KOPT-K1 (cell line): Measurements from ENCODE around the gene ZFYVE28.
"Not testable (repeated sequence)": the region's sequence is repeated elsewhere in the genome, so short reads cannot be mapped to it uniquely, and the experiment has no call there.

Source experiments
- H3K27ac ChIP-seq: fragments of 200-600 bp; sonication (generic); 2 replicates; pipeline ENCODE4 v1.5.1; 2016; ENCODE audit warnings: antibody characterized with exemption, mild to moderate bottlenecking, low read depth, low read length; ENCODE audit not compliant: poor library complexity, severe bottlenecking
- H3K36me3 ChIP-seq: fragments of 200-600 bp; sonication (generic); 2 replicates; pipeline ENCODE4 v1.5.1; 2017; ENCODE audit warnings: antibody characterized with exemption, mild to moderate bottlenecking, low read length, moderate library complexity; ENCODE audit not compliant: insufficient read depth
- H3K9me3 ChIP-seq: fragments of 200-600 bp; sonication (generic); 2 replicates; pipeline ENCODE4 v1.5.1; 2017; ENCODE audit warnings: antibody characterized with exemption, low read length, mild to moderate bottlenecking; ENCODE audit not compliant: insufficient read depth, poor library complexity, severe bottlenecking

ZFYVE28 gene

GRCh38 chr4:2437475-2438215, 19.2 kb upstream of the ZFYVE28 start:
- Histone ChIP-seq H3K9me3 (no peaks in the 10 kb centered on the region), H3K36me3 (no peaks in the 10 kb centered on the region)

DNA sequence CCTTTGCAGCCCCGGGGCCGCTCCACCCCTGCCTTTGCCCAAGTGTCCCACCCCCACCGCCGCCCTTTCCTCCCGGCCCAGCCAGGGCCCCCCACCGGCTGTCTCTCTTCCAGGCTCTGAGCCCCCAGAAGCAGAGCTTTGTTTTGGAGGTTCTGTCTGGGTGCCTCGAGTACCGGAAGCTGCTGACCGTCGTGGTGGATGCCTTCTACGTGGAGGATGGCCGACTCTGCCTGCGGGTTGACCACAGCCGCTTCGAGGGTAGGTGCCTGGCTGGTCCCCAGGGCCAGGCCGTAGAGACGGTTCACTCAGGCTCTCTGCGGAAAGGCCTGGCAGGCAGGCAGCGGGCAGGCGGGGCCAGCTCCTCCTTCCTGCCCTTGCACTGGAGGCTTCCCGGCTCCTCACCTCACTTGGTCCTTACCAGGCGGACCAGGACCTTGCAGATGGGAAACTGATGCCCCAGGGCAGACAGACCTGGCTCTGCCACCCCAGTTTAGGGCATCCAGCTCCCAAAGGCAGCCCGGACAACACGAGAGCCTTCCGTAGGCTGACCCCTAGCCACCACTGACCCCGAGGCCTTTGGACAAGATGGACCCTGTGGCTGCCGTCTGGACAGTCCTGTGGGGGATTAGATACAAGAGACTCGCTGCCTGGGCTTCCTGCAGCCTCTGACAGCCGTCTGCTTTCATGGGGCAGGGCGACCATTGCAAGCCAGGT, 18.5 kb upstream of the ZFYVE28 start:
- H3K36me3 ChIP-seq, result no peaks in the 10 kb centered on the region
- no peaks in the 10 kb centered on the region for H3K9me3 ChIP-seq

More at GRCh38 chr4:2437475-2438215, 19.2 kb upstream of the ZFYVE28 start:
- H3K27ac ChIP-seq, result peak overlapping the region; percentile 4

DNA sequence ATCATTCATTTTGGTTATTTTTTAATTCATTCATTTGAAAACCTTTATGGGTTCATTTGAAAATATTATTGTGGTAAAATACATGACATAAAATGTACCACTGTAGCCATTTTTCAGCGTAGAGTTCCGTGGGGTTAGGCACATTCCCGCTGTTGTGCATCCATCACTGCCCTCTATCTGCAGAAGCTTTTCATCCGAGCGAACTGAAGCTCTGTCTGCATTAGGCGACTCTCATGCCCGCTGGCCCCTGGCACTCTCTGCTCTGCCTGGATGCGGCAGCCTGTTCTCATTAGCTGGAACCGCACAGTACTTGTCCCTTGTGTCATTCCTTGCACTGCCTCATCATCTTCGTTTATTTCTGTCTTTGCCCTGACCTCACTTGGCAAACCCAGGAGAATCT, 17.9 kb upstream of the ZFYVE28 start:
- no peaks in the 10 kb centered on the region for H3K9me3 ChIP-seq
- H3K36me3 ChIP-seq, result no peaks in the 10 kb centered on the region
- H3K27ac ChIP-seq, result no peak overlapping the region

More for the DNA sequence above, 18.5 kb upstream of the ZFYVE28 start:
- peak overlapping the region; percentile 4 for H3K27ac ChIP-seq

DNA sequence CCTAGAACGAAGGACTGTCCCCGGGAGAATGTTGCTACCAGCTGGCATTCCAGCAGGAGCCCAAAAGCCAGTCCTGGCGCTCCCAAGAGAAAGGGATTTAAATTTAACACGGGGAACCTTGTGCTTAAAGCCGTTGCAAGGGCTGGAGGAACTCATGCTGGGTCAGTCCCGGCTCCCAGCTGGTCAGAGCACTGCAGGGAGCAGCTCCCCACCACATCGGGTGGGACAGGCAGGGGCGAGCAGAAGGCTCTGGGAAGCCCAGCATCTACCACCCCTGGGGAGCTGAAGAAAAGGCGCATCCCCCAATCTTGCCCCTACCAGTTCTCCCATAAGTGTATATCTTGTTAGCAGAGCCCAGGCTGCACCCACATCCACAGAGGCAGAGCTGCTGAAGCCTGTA, 16.0 kb upstream of the ZFYVE28 start:
- Histone ChIP-seq H3K27ac (no peak overlapping the region), H3K9me3 (no peaks in the 10 kb centered on the region), H3K36me3 (no peaks in the 10 kb centered on the region)

DNA sequence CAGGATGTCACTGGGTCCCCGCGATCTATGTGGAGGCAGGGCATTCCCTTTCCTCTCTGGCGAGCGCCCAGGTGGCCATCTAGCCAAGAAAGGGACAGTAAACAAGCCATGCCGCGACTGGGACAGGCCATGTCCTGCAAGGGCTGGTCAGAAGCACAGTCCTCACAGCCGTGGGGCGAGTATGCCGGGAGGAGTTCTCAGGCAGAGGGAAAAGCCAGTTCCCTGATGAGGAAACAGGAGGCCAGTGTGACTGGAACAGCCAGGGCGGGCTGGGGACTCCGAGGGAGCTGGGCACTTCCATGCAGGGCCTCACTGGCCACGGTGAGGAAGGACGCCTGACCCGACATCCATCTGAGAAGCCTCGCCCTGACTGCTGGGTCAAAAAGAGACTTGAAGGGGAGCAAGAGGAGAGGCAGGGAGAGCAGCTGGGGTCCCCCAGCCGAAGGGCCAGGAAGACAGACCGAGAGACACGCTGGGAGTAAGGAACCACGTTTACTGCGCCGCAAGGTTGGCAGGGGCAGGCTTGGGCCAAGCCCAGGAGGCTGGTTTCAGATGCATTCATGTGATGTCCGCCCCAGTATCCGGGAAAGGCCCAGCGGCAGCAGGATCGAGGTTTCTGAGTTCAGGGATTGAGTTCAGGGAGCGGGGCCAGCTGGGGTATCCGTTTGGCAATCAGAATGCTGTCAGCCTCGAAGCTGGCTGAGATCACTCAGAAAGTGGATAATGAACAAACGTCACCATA, 15.3 kb upstream of the ZFYVE28 start:
- H3K27ac ChIP-seq, result no peak overlapping the region
- no peaks in the 10 kb centered on the region for H3K9me3 ChIP-seq
- no peaks in the 10 kb centered on the region for H3K36me3 ChIP-seq

DNA sequence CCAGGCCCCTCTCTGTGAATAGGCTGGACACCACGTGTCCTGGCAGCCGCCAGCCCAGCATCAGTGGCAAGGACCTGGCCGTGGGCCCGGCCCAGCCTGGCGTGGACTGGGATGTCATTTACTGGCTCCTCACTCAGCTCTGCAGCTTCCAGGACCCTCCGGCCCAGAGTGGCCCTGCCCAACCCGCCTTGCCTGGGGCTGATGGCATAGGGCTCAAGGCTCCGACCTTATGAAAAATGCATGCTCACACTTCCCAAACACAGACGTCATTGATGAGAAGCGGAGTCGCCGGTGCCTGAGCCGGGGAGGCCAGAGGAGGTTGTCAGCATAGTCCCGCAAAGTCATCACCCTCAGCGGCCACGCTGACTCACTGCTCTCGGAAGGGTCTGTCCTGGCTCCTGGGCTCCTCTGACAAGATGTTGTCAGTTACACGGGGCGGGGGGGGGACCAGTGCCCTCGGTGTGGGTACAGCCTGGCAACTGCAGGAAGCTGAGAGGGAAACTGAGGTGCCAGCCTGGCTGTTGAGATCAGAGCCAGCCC, 14.6 kb upstream of the ZFYVE28 start:
- no peaks in the 10 kb centered on the region for H3K36me3 ChIP-seq
- H3K27ac ChIP-seq, result no peak overlapping the region
- no peaks in the 10 kb centered on the region for H3K9me3 ChIP-seq

DNA sequence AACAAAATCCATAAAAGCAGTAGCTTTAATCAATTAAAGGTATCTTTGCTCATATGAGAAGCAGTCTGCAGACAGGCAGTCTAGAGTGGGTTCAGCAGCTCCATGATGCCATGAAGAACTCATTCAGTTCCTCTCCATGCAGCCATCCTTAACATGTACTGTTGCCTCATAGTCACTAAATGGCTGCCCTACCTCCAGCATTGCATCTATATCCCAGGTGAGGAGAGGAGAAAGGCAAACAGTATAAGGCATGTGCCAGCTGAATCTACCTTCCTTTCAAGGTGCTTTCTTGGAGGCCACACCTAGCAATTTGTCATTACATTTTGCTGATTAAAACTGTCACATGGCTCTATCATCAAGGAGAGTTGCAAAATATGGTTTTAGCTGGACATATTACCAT, 13.6 kb upstream of the ZFYVE28 start:
- Histone ChIP-seq H3K27ac (no peak overlapping the region), H3K9me3 (no peaks in the 10 kb centered on the region), H3K36me3 (no peaks in the 10 kb centered on the region)

- H3K27ac ChIP-seq, H3K9me3 ChIP-seq, H3K36me3 ChIP-seq: not testable (repeated sequence)
Observed at GRCh38 chr4:2429945-2430757, 11.7 kb upstream of the ZFYVE28 start.

DNA sequence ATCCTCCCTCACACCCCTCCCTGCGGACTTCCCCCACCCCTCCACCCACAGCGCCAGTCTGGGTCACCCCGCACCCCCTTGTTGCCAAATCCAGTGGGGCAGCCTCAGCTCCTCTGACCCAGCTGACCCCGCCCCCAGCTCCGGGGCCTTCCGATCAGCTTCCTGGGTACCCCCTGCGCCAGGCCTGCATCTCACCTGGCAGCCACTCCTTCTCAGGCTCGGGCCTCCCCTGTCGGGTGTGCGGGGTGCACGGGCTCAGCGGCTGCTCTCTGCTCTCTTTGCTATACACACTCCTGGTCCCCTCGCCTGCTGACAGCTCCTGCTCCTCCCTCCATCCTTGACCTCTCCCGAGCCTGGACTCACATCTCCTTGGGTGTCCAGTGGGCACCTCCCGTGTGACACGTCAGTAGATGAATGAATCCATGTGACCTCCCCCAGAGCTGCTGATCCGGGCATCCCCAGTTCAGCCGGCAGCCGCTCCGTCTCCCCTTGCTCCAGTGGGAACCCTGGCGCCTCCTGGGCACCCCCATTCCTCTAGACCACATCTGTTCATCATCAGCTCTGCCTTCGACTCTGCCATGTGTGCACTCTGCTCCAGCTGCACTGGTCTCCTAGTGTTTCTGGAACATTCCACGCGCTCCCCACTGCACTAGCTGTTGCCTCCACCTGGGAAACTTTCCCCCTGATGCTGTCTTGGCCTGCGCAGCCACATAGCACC, 10.2 kb upstream of the ZFYVE28 start:
- no peaks in the 10 kb centered on the region for H3K9me3 ChIP-seq
- H3K27ac ChIP-seq, result no peak overlapping the region
- H3K36me3 ChIP-seq, result no peaks in the 10 kb centered on the region

- H3K9me3 ChIP-seq, result no peaks in the 10 kb centered on the region
- H3K36me3 ChIP-seq, result no peaks in the 10 kb centered on the region
- no peak overlapping the region for H3K27ac ChIP-seq
Observed at GRCh38 chr4:2427383-2428334, 9.2 kb upstream of the ZFYVE28 start.

- Histone ChIP-seq H3K9me3 (no peaks in the 10 kb centered on the region), H3K27ac (no peak overlapping the region), H3K36me3 (no peaks in the 10 kb centered on the region)
Observed at GRCh38 chr4:2426711-2427275, 8.3 kb upstream of the ZFYVE28 start.

- Histone ChIP-seq H3K9me3 (no peaks in the 10 kb centered on the region), H3K36me3 (no peaks in the 10 kb centered on the region), H3K27ac (no peak overlapping the region)
Observed at GRCh38 chr4:2426069-2426397, 7.6 kb upstream of the ZFYVE28 start.

DNA sequence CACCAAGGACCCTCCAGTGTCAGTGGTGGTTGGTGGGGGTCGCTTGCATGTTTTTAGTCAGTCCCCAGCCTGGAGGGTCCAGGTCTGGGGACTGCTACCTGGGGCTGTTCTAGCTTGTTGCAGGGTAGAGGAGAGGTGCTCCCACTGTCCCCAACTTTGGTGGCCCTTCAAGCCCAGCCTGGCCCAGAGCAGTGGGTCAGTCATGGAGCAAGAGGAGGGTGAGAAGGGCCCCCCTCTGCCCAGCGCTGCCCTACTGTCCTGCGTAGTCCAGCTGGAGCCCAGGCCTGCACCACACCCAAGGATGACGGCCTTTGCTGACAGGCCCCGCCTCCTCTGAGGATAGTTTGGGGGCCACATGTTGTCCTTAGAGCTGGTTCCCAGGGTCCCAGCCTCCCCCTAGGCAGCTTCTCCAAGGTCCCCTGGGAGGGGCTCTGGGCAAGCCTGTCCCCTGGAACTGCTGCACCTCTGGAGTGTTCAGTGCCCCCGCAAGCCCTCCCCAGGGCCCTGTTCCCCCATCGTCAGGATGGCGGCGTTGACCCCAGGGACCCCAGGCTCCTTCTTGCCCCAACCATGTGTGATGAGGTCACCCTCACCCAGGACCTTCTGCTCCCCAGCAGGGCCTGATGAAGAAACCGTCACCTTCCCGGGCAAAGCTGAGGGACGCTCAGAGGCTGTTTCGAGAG, 7.1 kb upstream of the ZFYVE28 start:
- Histone ChIP-seq H3K36me3 (no peaks in the 10 kb centered on the region), H3K27ac (no peak overlapping the region), H3K9me3 (no peaks in the 10 kb centered on the region)
